GM12873 (cell line): Measurements from ENCODE around the gene LRCOL1.

ENCODE experiments used
- TF ChIP-seq, protein P1 (sequence below): IDR thresholded peaks from 2 replicates; pipeline ENCODE4 v1.5.1; 2012; ENCODE audit warnings: low read depth, mild to moderate bottlenecking, moderate library complexity, low read length, control low read depth; ENCODE audit not compliant: insufficient read depth; ENCODE audit errors: missing control alignments

The LRCOL1 gene

DNA sequence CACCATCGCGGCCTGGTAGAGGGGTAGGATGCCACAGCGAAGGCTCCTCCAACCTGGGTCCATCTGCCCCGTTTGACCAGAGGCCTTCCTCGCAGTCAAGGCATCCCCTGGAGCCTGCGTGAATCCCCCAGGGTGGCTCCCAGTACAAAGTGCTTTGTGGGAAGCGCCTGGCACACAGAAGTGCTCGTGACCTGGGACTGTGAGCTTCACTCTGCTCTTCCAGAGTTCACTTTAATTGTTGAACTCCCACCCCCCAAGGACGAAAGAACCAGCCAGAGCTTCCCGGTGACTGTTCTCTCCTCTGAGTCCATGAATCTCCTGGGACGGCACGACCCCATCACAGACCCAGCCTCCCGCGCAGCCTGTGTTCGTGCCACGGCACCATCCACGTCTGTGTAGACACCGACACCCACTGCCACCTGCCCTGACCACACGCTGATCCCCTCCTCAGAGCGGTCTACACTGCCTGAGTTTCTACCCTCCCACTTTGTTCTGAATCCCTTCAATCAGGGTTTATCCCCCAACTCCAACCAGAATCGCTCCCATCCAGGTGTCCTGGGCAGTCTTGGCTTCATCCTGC, 24.1 kb upstream of the LRCOL1 start:
- TF ChIP-seq, protein P1, sequence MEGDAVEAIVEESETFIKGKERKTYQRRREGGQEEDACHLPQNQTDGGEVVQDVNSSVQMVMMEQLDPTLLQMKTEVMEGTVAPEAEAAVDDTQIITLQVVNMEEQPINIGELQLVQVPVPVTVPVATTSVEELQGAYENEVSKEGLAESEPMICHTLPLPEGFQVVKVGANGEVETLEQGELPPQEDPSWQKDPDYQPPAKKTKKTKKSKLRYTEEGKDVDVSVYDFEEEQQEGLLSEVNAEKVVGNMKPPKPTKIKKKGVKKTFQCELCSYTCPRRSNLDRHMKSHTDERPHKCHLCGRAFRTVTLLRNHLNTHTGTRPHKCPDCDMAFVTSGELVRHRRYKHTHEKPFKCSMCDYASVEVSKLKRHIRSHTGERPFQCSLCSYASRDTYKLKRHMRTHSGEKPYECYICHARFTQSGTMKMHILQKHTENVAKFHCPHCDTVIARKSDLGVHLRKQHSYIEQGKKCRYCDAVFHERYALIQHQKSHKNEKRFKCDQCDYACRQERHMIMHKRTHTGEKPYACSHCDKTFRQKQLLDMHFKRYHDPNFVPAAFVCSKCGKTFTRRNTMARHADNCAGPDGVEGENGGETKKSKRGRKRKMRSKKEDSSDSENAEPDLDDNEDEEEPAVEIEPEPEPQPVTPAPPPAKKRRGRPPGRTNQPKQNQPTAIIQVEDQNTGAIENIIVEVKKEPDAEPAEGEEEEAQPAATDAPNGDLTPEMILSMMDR, result no peak

DNA sequence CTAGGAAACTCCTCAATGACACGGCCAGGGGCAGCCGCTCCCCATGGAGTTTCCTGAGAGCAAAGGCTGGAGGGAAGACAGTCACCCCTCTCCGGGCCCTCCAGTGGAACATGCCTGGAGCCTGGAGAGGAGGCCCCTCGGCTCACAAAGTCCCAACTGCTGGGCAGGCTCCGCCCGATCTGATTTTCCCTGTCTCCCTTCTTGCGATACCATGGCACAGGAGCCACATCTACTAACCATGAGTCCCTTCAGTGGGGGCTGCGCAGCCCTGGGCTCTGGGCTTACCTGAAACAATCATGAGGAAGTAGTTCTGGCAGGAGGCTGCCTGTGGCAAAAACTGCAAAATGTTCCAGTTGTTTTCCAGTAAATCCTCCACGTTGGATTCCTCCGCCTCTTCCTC, 23.5 kb upstream of the LRCOL1 start:
- TF ChIP-seq, protein P1, result no peak

DNA sequence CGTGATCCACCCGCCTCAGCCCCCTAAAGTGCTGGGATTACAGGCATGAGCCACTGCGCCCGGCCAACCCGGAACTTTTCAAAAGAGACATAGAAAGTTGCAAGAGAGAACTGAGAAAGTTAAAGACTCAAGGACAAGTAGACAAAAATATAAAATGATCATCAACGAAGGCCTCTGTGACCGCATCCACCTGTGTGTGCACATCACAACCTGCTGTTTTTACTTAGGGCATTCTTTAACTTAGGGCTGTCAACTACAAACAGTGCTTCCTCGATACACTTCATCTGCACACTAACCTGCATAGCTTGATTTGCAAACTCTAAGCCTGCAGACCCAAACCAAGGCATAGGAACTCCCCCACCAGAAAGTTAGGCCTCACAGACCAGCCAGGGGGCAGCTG, 23.0 kb upstream of the LRCOL1 start:
- TF ChIP-seq, protein P1, result no peak

DNA sequence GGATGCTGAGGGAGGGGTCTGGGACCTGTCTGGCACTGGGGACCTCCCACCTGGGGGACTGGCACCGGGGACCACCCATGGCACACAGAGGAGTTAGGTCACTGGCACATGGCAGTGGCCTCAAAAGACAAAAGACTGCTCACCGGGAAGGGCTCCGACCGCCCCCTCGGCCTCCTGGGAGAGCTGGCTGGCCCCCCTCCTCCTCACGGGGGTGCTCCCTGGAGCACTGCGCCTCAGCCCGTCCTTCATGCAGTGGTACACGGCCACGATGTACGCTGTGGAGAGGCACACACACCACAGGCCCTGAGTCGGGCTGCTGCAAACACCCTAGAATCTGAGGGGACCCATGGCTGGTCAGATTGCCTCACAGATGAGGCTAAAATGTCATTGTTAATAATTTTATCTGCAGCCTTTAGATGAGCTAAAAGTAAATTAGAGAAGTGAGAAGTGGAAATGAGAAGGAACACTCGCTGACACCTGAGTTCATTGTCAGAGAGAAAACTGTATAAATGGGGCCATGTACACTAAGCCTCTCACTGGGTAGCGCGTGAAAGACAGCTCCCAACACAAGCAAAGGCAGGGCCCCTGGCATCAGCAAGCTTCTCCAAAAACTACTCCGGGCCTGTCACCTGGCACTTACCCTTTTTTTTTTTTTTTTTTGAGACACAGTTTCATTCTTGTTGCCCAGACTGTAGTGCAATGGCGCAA, 22.3 kb upstream of the LRCOL1 start:
- TF ChIP-seq, protein P1, result no peak

DNA sequence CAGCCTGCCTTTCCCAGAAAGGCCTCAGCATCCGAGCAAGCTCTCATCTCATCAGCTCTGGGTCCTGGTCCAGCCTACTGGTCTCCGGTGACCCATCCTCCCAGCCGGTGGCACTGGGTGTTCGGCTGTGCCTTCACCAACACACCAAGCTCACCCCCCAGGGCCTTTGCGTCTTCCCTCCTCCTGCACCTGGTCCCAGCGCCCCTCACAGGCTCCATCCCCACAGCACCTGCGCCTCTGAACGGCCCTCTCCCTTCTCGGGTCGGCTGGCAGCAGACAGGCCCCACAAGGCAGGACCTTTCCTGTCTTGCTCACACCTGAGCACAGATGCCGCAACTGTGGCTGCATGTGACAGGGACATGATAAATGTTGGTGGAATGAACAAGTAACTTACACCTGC, 21.3 kb upstream of the LRCOL1 start:
- TF ChIP-seq, protein P1, result no peak

DNA sequence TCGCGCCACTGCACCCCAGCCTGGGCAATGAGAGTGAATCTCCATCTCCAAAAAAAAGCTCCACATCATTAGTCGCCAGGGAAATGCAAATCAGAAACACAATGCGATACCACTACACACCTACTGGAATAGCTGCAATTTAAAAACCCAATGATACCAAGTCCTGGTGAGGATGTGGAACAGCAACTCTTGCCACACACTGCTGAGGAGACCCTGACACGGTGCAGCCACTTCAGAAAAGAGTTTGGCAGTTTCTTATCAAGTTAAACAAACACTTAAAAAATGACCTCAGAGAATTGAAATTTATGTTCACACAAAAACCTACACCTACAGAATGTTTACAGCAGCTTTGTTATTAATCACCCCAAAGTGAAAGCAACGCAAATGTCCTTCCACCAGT, 20.3 kb upstream of the LRCOL1 start:
- TF ChIP-seq, protein P1, result no peak

DNA sequence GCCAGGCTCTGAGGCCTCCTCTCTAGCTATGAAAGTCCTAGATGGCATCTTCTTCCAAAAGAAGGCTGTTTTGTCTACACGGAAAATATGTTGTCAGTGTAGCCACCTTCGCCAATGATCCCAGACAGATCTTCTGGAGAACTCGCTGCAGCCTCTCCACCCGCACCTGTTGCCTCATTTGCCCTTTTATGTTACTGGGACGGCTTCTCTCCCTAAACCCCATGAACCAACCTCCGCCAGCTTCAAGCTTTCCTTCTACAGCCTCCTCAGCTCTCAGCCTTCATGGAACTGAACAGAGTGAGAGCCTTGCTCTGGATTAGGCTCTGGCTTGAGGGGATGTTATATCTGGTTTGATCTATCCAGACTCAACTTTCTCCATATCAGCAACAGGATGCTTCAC, 18.9 kb upstream of the LRCOL1 start:
- TF ChIP-seq, protein P1, result no peak
